Heart right ventricle (tissue), 16 donors: ENCODE measurements around the gene ATP4A. TPM values are rescaled to one million over a fixed set of nuclear protein-coding genes. Genes with fewer than 3 reads are reported as not detected.

Experiments
- ATAC-seq, 8 donors: fragments of 200-7000 bp; cut with Tn5 transposase; one replicate each; pipeline ENCODE4 v1.9.1; 2020; ENCODE audit warnings: mild to moderate bottlenecking in 8 of 8, moderate library complexity in 8 of 8, moderate number of reproducible peaks in 1 of 8
- DNase-seq, 2 donors: peaks; one replicate each; pipeline ENCODE4 v3.0.0-alpha.2; 2020
- H3K27ac ChIP-seq, 10 donors: fragments of 200-600 bp; sonication (generic) in 2 of 10; one replicate each; pipeline versions ENCODE4 v1.5.0 to v1.8.0; 2020 to 2022; ENCODE audit warnings: mild to moderate bottlenecking in 3 of 10
- H3K27me3 ChIP-seq, 7 donors: fragments of 200-600 bp; one replicate each; pipeline ENCODE4 v1.8.0; 2021 to 2022; ENCODE audit warnings: mild to moderate bottlenecking in 2 of 7
- H3K36me3 ChIP-seq, 9 donors: fragments of 200-600 bp; sonication (generic) in 1 of 9; one replicate each; pipeline versions ENCODE4 v1.5.0 to v1.8.0; 2020 to 2022; ENCODE audit warnings: mild to moderate bottlenecking in 2 of 9
- H3K4me1 ChIP-seq, 9 donors: fragments of 200-600 bp; sonication (generic) in 1 of 9; one replicate each; pipeline versions ENCODE4 v1.5.0 to v1.8.0; 2020 to 2022; ENCODE audit warnings: mild to moderate bottlenecking in 4 of 9
- H3K4me3 ChIP-seq, 10 donors: fragments of 200-600 bp; sonication (generic) in 2 of 10; one replicate each; pipeline versions ENCODE4 v1.5.0 to v1.8.0; 2020 to 2022; ENCODE audit warnings: mild to moderate bottlenecking in 7 of 10, moderate library complexity in 2 of 10
- H3K9me3 ChIP-seq, 11 donors: fragments of 200-600 bp in 10 of 11; sonication (generic) in 2 of 11; one replicate each; pipeline versions ENCODE4 v1.5.0 to v1.8.0; 2013 to 2022; ENCODE audit warnings: mild to moderate bottlenecking in 2 of 11, control low read depth in 1 of 11, moderate library complexity in 1 of 11
- WGBS, 2 donors: extraction: QIAGEN DNeasy Blood & Tissue Kit; methylation state at CpG; one replicate each; pipeline ENCODE4 v1.1.7; 2013; ENCODE audit warnings: inconsistent platforms in 1 of 2; 5-methylcytosine and 5-hydroxymethylcytosine counted together
- intact Hi-C, 10 donors: fragments of 100-400 bp; cut with DNase I; formaldehyde crosslinking; loops; one replicate each; pipeline versions ENCODE4 v1.11.1 to v1.14.2; 2022
- polyA plus RNA-seq, 2 donors: library from polyadenylated mRNA; stranded (reverse); fragments of 200-250 nt; gene quantifications; one replicate each; pipeline ENCODE4 v1.2.3, GENCODE V29; 2013
- total RNA-seq, 10 donors: library from RNA; stranded (reverse); fragmentation: NEBNext Ultra II Directional in 3 of 10; extraction: Animal tissue kit (Norgen Biotek cat#: 25700) in 3 of 10; gene quantifications; one replicate each; pipeline versions ENCODE4 v1.2.1 to v1.2.4, GENCODE V29; 2021 to 2023
- TF ChIP-seq, protein P1 (sequence below), 9 donors: fragments of 200-600 bp; sonication (generic) in 2 of 9; IDR thresholded peaks; one replicate each; pipeline versions ENCODE4 v1.5.0 to v1.8.0; 2021 to 2022; ENCODE audit warnings: antibody characterized with exemption in 9 of 9, mild to moderate bottlenecking in 5 of 9, moderate library complexity in 1 of 9
- donor health status: Arrhythmogenic right ventricular cardiomyopathy.
- donor health status: ischemic (EF 13 %, LVEDD 7.1; RV severe dilation, severe dysfunction).
- donor health status: healthy with polysubstance abuse.
- donor health status: DM: no; HTN: yes; CAD: no.
- donor health status: DM: no; HTN: no; CAD: no.
- donor health status: ischemic (EF 25% LVEDD 6.9; RV normal size, moderate dysfunction).
- donor health status: ischemic (EF 25% LVEDD 5.7; RV mildly dilated, moderate dysfunction).
- donor health status: healthy.
- donor health status: DM: yes; HTN: yes; CAD: no.
- donor health status: Ischemic cardiomyopathy.
- donor health status: ischemic (EF 35%, LVEDD 5.7; RV mildly dilated, moderate dysfunction).
- donor health status: nonischemic (EF 11% LVEDD 7.7; RV severe dilation, severe dysfunction).
- donor health status: DM: yes; HTN: yes; CAD: no.
- donor health status: PGD.
- donor health status: ischemic (EF 29% LVEDD 5.4; RV normal size, mild dysfunction).
- donor health status: nonischemic (EF 23%, LVEDD 6.1; RV moderate dilation, normal function).

ATP4A gene
- total and polyA plus RNA-seq, 12 donors = not detected

GRCh38 chr19:35565016-35565856 is 1.8 kb upstream of the ATP4A start:
- H3K9me3 ChIP-seq = no peaks in the 10 kb centered on the region
- ATAC-seq = no peak

DNA sequence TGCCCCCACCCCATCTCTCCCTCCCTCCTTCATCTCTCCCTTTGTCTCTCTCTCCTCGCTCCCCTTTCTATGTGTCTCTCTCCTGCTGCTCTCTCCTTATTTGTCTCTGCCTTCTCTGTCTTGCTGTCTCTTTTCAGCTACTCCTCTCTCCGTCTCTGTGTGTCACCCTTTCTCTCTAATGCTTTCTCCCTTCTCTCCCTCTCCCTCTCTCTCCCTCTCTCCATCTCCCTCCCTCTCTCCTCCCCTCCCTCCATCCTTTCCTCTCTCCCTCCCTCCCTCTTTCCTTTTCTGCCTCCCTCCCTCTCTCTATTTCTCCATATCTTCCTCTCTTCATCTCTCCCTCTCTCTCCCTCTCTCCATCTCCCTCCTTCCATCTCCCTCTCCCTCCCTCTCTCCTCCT is 682 bp downstream of the ATP4A start:
- DNase-seq (no peak), ATAC-seq (no peak)
- TF ChIP-seq, protein P1, sequence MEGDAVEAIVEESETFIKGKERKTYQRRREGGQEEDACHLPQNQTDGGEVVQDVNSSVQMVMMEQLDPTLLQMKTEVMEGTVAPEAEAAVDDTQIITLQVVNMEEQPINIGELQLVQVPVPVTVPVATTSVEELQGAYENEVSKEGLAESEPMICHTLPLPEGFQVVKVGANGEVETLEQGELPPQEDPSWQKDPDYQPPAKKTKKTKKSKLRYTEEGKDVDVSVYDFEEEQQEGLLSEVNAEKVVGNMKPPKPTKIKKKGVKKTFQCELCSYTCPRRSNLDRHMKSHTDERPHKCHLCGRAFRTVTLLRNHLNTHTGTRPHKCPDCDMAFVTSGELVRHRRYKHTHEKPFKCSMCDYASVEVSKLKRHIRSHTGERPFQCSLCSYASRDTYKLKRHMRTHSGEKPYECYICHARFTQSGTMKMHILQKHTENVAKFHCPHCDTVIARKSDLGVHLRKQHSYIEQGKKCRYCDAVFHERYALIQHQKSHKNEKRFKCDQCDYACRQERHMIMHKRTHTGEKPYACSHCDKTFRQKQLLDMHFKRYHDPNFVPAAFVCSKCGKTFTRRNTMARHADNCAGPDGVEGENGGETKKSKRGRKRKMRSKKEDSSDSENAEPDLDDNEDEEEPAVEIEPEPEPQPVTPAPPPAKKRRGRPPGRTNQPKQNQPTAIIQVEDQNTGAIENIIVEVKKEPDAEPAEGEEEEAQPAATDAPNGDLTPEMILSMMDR (IDR thresholded peaks at IDR 0.05) = no peak
- H3K36me3 ChIP-seq = no peaks in the 10 kb centered on the region
- intact Hi-C loops = no loop called here
- H3K27me3 ChIP-seq = peaks cover 6 to 66% (median 57%) of the 10 kb centered on the region in 7 donors
- peaks cover 2 to 9% (median 7%) of the 10 kb centered on the region in 9 donors for H3K4me1 ChIP-seq
- no peak overlapping the region for H3K4me3 ChIP-seq
- no peaks in the 10 kb centered on the region for H3K9me3 ChIP-seq
- 54 to 57% methylated on average over 2 of the region's 2 CpGs for WGBS, 2 donors
- no peak overlapping the region for H3K27ac ChIP-seq

More at GRCh38 chr19:35565016-35565856, 1.8 kb upstream of the ATP4A start:
- DNase-seq = no peak
- H3K27me3 ChIP-seq = peaks cover 0 to 55% (median 41%) of the 10 kb centered on the region in 7 donors
- H3K27ac ChIP-seq = no peak overlapping the region
- intact Hi-C loops = no loop called here
- no peak overlapping the region for H3K4me3 ChIP-seq
- H3K4me1 ChIP-seq = no peaks in the 10 kb centered on the region
- WGBS, 2 donors = 76 to 77% methylated on average over 12 of the region's 12 CpGs
- no peaks in the 10 kb centered on the region for H3K36me3 ChIP-seq
- TF ChIP-seq, protein P1 (IDR thresholded peaks at IDR 0.05) = no peak

DNA sequence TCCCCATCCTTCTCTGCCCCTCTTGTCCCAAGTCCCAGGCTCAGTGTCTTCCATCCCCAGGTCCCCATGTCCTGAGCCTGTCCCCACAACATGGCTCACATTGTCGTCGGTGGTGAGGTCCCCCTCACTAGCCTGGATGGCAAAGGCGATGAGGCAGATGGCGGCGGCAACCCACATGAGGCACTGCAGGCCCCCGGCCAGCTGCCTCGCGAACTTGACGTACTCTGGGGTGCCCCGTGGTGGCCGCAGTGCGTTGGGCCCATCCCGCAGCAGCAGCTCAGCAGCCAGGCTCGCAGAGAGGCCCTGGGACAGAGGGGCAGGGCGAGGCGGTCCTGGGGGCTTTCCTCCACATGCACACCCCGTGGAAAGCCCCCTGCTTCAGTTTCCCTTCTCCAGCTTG is 1.1 kb downstream of the ATP4A start:
- DNase-seq = no peak
- TF ChIP-seq, protein P1 (IDR thresholded peaks at IDR 0.05) = no peak
- no peak overlapping the region for H3K27ac ChIP-seq
- no peaks in the 10 kb centered on the region for H3K36me3 ChIP-seq
- 59 to 67% methylated on average over 17 of the region's 17 CpGs for WGBS, 2 donors
- intact Hi-C loops = no loop called here
- ATAC-seq = no peak
- peaks cover 2 to 9% (median 7%) of the 10 kb centered on the region in 9 donors for H3K4me1 ChIP-seq
- H3K9me3 ChIP-seq = no peaks in the 10 kb centered on the region
- peaks cover 6 to 66% (median 61%) of the 10 kb centered on the region in 7 donors for H3K27me3 ChIP-seq
- no peak overlapping the region for H3K4me3 ChIP-seq

GRCh38 chr19:35561436-35561835 is 2.0 kb downstream of the ATP4A start:
- no peaks in the 10 kb centered on the region for H3K36me3 ChIP-seq
- H3K9me3 ChIP-seq = no peaks in the 10 kb centered on the region
- H3K4me1 ChIP-seq = peaks cover 2 to 9% (median 7%) of the 10 kb centered on the region in 9 donors
- intact Hi-C loops = no loop called here
- H3K27ac ChIP-seq = no peak overlapping the region
- ATAC-seq (no peak), DNase-seq (no peak)
- no peak overlapping the region for H3K4me3 ChIP-seq
- H3K27me3 ChIP-seq = peaks cover 6 to 75% (median 70%) of the 10 kb centered on the region in 7 donors
- 70 to 76% methylated on average over 6 of the region's 6 CpGs for WGBS, 2 donors
- TF ChIP-seq, protein P1 (IDR thresholded peaks at IDR 0.05) = no peak
